Colonic mucosa (tissue), 4 donors: ENCODE results near the gene PLN. TPM values are rescaled to one million over a fixed set of nuclear protein-coding genes. Genes with fewer than 3 reads are reported as not detected.

ENCODE experiments used
- DNase-seq: peaks from one replicate; pipeline ENCODE4 v3.0.0-alpha.2; 2020
- H3K27ac ChIP-seq: fragments of 200-600 bp; one replicate; pipeline ENCODE4 v1.8.0; 2021
- H3K27me3 ChIP-seq: fragments of 200-600 bp; one replicate; pipeline ENCODE4 v1.8.0; 2021
- H3K36me3 ChIP-seq: fragments of 200-600 bp; one replicate; pipeline ENCODE4 v1.8.0; 2021
- H3K4me1 ChIP-seq: fragments of 200-600 bp; one replicate; pipeline ENCODE4 v1.8.0; 2021; ENCODE audit warnings: mild to moderate bottlenecking
- H3K4me3 ChIP-seq: fragments of 200-600 bp; one replicate; pipeline ENCODE4 v1.8.0; 2021
- H3K9ac ChIP-seq, 2 donors: one replicate each; pipeline ENCODE4 v1.7.0; 2013; ENCODE audit warnings: control low read depth in 2 of 2, low read depth in 2 of 2, low read length in 2 of 2
- H3K9me3 ChIP-seq: fragments of 200-600 bp; one replicate; pipeline ENCODE4 v1.8.0; 2021
- CTCF ChIP-seq: fragments of 200-600 bp; IDR thresholded peaks from one replicate; pipeline ENCODE4 v1.8.0; 2022; ENCODE audit warnings: antibody characterized with exemption, mild to moderate bottlenecking
- intact Hi-C: fragments of 100-400 bp; cut with DNase I; formaldehyde crosslinking; loops from one replicate; pipeline ENCODE4 v1.14.1; 2022
- total RNA-seq, 2 donors: library from RNA; stranded (reverse); fragmentation: NEBNext Ultra II Directional in 1 of 2; extraction: Animal tissue kit (Norgen Biotek cat#: 25700) in 1 of 2; gene quantifications; one replicate each; pipeline ENCODE4 v1.2.1, GENCODE V29; 2021
- donor health status: healthy.
- donor health status: DM: no; HTN: no; CAD: no.
- donor health status: DM: no; HTN: no; CAD: no.

Gene PLN
- total RNA-seq, 2 donors from 2014 or later, result 1.3 to 24.1 TPM

- no peaks in the 10 kb centered on the region for H3K27me3 ChIP-seq
- no peak overlapping the region for H3K27ac ChIP-seq
- H3K9me3 ChIP-seq, result no peaks in the 10 kb centered on the region
- H3K9ac ChIP-seq, result no peak overlapping the region
- intact Hi-C loops, result no loop called here
- no peak for DNase-seq
- H3K4me1 ChIP-seq, result no peaks in the 10 kb centered on the region
- no peak overlapping the region for H3K4me3 ChIP-seq
- no peak for TF ChIP-seq CTCF
- no peaks in the 10 kb centered on the region for H3K36me3 ChIP-seq
Observed at GRCh38 chr6:118525913-118526780, 21.9 kb upstream of the PLN start.

- no peaks in the 10 kb centered on the region for H3K9me3 ChIP-seq
Observed at GRCh38 chr6:118528129-118528528, 20.0 kb upstream of the PLN start.

GRCh38 chr6:118529756-118530155 lies 18.3 kb upstream of the PLN start:
- Histone ChIP-seq H3K27me3 (no peaks in the 10 kb centered on the region), H3K4me3 (no peak overlapping the region), H3K4me1 (no peaks in the 10 kb centered on the region), H3K9ac (no peak overlapping the region), H3K36me3 (no peaks in the 10 kb centered on the region), H3K27ac (no peak overlapping the region), H3K9me3 (no peaks in the 10 kb centered on the region)
- intact Hi-C loops, result no loop called here
- no peak for DNase-seq
- TF ChIP-seq CTCF, result no peak

More at GRCh38 chr6:118528129-118528528, 20.0 kb upstream of the PLN start:
- Histone ChIP-seq H3K27me3 (no peaks in the 10 kb centered on the region), H3K9ac (no peak overlapping the region), H3K27ac (no peak overlapping the region), H3K4me1 (no peaks in the 10 kb centered on the region), H3K4me3 (no peak overlapping the region), H3K36me3 (no peaks in the 10 kb centered on the region)
- no peak for TF ChIP-seq CTCF
- DNase-seq, result no peak
- intact Hi-C loops, result no loop called here

GRCh38 chr6:118530942-118531341 lies 17.2 kb upstream of the PLN start:
- H3K9me3 ChIP-seq, result no peaks in the 10 kb centered on the region
- H3K36me3 ChIP-seq, result no peaks in the 10 kb centered on the region
- no peak overlapping the region for H3K4me3 ChIP-seq
- H3K4me1 ChIP-seq, result no peaks in the 10 kb centered on the region
- H3K27ac ChIP-seq, result no peak overlapping the region
- DNase-seq, result no peak
- H3K27me3 ChIP-seq, result no peaks in the 10 kb centered on the region
- no peak overlapping the region for H3K9ac ChIP-seq
- TF ChIP-seq CTCF, result no peak
- intact Hi-C loops, result no loop called here

GRCh38 chr6:118535176-118535844 lies 12.8 kb upstream of the PLN start:
- H3K4me3 ChIP-seq, result no peak overlapping the region

More at GRCh38 chr6:118535176-118535844, 12.8 kb upstream of the PLN start:
- Histone ChIP-seq H3K4me1 (no peaks in the 10 kb centered on the region), H3K27me3 (no peaks in the 10 kb centered on the region), H3K36me3 (no peaks in the 10 kb centered on the region), H3K9ac (no peak overlapping the region), H3K9me3 (no peaks in the 10 kb centered on the region), H3K27ac (no peak overlapping the region)
- DNase-seq, result no peak
- no peak for TF ChIP-seq CTCF
- intact Hi-C loops, result no loop called here
